HEK293T (cell line): Measurements from ENCODE around the gene KRTAP12-1.

Experiments used
- BHLHE40 ChIP-seq: fragments of 450-650 bp; IDR thresholded peaks from 2 replicates; pipeline ENCODE4 v1.6.1; 2016; ENCODE audit warnings: mild to moderate bottlenecking, moderate library complexity, borderline replicate concordance
- CTBP1 ChIP-seq: fragments of 450-650 bp; IDR thresholded peaks from 2 replicates; pipeline ENCODE4 v1.6.1; 2016; ENCODE audit warnings: borderline replicate concordance
- ELF4 ChIP-seq: fragments of 450-650 bp; IDR thresholded peaks from 2 replicates; pipeline ENCODE4 v1.6.1; 2017; ENCODE audit warnings: antibody characterized with exemption
- FOXA1 ChIP-seq: fragments of 450-650 bp; IDR thresholded peaks from 2 replicates; pipeline ENCODE4 v1.6.1; 2016; ENCODE audit warnings: mild to moderate bottlenecking
- FOXK2 ChIP-seq: fragments of 450-650 bp; IDR thresholded peaks from 2 replicates; pipeline ENCODE4 v1.6.1; 2016; ENCODE audit warnings: mild to moderate bottlenecking
- FOXM1 ChIP-seq: fragments of 450-650 bp; IDR thresholded peaks from 2 replicates; pipeline ENCODE4 v1.6.1; 2017; ENCODE audit warnings: mild to moderate bottlenecking, borderline replicate concordance
- HDGF ChIP-seq: fragments of 450-650 bp; IDR thresholded peaks from 2 replicates; pipeline ENCODE4 v1.6.1; 2017; ENCODE audit warnings: antibody characterized with exemption, borderline replicate concordance
- NFRKB ChIP-seq: fragments of 450-650 bp; IDR thresholded peaks from 2 replicates; pipeline ENCODE4 v1.6.1; 2016; ENCODE audit warnings: mild to moderate bottlenecking, moderate library complexity
- SUZ12 ChIP-seq: fragments of 450-650 bp; IDR thresholded peaks from 2 replicates; pipeline ENCODE4 v1.6.1; 2016; ENCODE audit warnings: mild to moderate bottlenecking
- TARDBP ChIP-seq: fragments of 450-650 bp; IDR thresholded peaks from 2 replicates; pipeline ENCODE4 v1.6.1; 2016

- no peak for TF ChIP-seq FOXM1
- no peak for TF ChIP-seq CTBP1
- TF ChIP-seq FOXA1, result no peak
- TF ChIP-seq SUZ12, result no peak
- TF ChIP-seq BHLHE40, result no peak
- TF ChIP-seq TARDBP, result no peak
- no peak for TF ChIP-seq ELF4
- TF ChIP-seq FOXK2, result no peak
- TF ChIP-seq NFRKB, result no peak
- TF ChIP-seq HDGF, result no peak
These were observed 2.1 kb upstream of the KRTAP12-1 start for GRCh38 chr21:44684077-44684476.
